Osteocyte (in vitro differentiated cells): Measurements from ENCODE around the gene DARS1. TPM values are rescaled to one million over a fixed set of nuclear protein-coding genes. Genes with fewer than 3 reads are reported as not detected.

Source experiments
- DNase-seq: peaks from one replicate; pipeline ENCODE4 v3.0.0; 2021; ENCODE audit warnings: mixed read lengths; ENCODE audit not compliant: unreplicated experiment; ENCODE audit errors: extremely low spot score
- H3K27ac Mint-ChIP-seq: one replicate; pipeline ENCODE4 v1.8.0; 2021; ENCODE audit warnings: mild to moderate bottlenecking, mixed read lengths; ENCODE audit not compliant: unreplicated experiment
- H3K27me3 Mint-ChIP-seq: one replicate; pipeline ENCODE4 v1.8.0; 2021; ENCODE audit warnings: mixed read lengths; ENCODE audit not compliant: unreplicated experiment
- H3K36me3 Mint-ChIP-seq: one replicate; pipeline ENCODE4 v1.8.0; 2021; ENCODE audit warnings: mixed read lengths; ENCODE audit not compliant: unreplicated experiment
- H3K4me1 Mint-ChIP-seq: one replicate; pipeline ENCODE4 v1.8.0; 2021; ENCODE audit warnings: mixed read lengths; ENCODE audit not compliant: unreplicated experiment
- H3K4me3 Mint-ChIP-seq: one replicate; pipeline ENCODE4 v1.8.0; 2021; ENCODE audit warnings: mild to moderate bottlenecking, moderate library complexity, mixed read lengths; ENCODE audit not compliant: unreplicated experiment
- H3K9me3 Mint-ChIP-seq: one replicate; pipeline ENCODE4 v1.8.0; 2021; ENCODE audit warnings: mixed read lengths; ENCODE audit not compliant: unreplicated experiment
- total RNA-seq: library from RNA; stranded (reverse); gene quantifications from 2 replicates; pipeline ENCODE4 v1.2.1, GENCODE V29; 2021
- TF ChIP-seq, protein P1 (sequence below): fragments of 200-600 bp; sonication (generic); IDR thresholded peaks from 2 replicates; pipeline ENCODE4 v1.5.0; 2021; ENCODE audit warnings: antibody characterized with exemption, mild to moderate bottlenecking, moderate library complexity

Gene DARS1
- total RNA-seq, 1 donor from 2014 or later: 48.3 TPM

DNA sequence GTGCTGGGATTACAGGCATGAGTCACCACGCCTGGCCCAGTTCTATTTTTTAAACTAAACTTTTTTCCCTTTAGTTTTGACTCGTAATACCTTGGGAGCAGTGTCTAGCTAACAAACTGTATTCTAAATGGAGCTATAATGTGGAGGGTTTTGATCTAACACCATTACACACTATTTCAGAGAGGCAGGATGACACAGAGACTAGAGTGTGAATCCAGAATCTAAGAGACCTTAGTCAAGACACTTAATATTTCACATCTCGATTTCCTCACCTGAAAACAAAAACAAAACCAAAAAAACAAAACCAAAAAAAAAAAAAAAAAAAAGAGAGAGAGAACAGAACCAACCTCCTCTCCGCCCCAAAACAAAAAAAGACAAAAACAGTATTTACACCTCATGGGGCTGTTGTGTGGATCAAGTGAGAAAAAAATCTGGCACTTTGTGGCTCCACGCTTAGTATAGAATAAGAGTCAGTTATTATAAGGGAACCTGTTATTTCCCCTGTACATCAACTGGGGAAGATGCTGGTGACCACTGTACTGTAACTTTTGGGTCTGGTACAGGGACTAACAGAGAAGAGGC, 31.3 kb downstream of the DARS1 start:
- no peak for DNase-seq
- TF ChIP-seq, protein P1, sequence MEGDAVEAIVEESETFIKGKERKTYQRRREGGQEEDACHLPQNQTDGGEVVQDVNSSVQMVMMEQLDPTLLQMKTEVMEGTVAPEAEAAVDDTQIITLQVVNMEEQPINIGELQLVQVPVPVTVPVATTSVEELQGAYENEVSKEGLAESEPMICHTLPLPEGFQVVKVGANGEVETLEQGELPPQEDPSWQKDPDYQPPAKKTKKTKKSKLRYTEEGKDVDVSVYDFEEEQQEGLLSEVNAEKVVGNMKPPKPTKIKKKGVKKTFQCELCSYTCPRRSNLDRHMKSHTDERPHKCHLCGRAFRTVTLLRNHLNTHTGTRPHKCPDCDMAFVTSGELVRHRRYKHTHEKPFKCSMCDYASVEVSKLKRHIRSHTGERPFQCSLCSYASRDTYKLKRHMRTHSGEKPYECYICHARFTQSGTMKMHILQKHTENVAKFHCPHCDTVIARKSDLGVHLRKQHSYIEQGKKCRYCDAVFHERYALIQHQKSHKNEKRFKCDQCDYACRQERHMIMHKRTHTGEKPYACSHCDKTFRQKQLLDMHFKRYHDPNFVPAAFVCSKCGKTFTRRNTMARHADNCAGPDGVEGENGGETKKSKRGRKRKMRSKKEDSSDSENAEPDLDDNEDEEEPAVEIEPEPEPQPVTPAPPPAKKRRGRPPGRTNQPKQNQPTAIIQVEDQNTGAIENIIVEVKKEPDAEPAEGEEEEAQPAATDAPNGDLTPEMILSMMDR: no peak
- Mint-ChIP-seq H3K27ac (no peak overlapping the region), H3K27me3 (no peaks in the 10 kb centered on the region), H3K9me3 (peaks cover 4% of the 10 kb centered on the region), H3K4me3 (no peak overlapping the region), H3K4me1 (peaks cover 10% of the 10 kb centered on the region), H3K36me3 (peaks cover 22% of the 10 kb centered on the region)

DNA sequence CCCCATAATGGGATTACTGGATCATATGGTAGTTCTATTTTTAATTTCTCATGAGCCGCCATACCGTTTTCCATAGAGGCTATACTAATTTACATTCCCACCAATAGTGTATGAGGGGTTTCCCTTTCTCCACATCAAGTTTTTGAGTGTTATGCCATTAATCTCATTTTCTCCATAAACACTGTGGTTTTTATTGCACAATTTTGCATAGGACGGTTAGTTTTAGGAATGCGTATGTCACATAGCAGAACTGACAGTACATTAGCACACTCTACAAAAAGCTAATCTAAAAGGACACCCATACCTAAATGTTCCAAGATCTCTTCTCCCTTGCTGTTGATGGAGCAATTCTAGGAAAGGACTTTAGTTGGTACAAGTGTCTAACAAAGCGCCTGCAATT, 32.5 kb downstream of the DARS1 start:
- no peak for DNase-seq
- Mint-ChIP-seq H3K9me3 (peaks cover 4% of the 10 kb centered on the region), H3K36me3 (peaks cover 19% of the 10 kb centered on the region), H3K27ac (no peak overlapping the region), H3K4me1 (peaks cover 15% of the 10 kb centered on the region), H3K27me3 (no peaks in the 10 kb centered on the region), H3K4me3 (no peak overlapping the region)
- TF ChIP-seq, protein P1: no peak

DNA sequence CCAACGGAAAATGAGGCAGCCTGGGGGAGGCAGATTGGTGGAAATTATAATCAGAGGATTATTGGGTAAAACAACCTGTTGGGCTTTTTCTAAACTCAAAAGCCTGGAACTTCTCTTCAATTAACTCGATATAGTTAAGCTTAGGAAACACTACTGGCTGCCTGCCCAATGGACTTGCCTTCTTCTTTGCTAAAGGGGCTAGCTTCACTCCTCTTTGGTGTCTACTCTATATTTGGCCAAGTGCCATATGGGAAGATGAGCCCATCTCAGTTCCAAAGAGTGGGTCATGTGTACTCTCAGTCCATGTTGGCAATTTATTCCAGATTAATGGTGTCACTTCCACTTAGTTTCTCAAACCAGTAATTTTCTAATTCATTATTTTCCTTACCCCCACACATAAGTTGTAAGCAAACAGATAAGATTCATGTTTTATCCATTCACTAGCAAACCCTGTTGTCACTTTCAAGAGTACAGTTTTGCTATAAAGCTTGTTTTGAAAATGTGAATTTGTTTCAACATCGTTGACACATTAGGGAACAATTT, 34.3 kb downstream of the DARS1 start:
- Mint-ChIP-seq H3K4me1 (peaks cover 15% of the 10 kb centered on the region), H3K9me3 (peaks cover 4% of the 10 kb centered on the region), H3K27ac (no peak overlapping the region), H3K4me3 (no peak overlapping the region), H3K36me3 (peaks cover 20% of the 10 kb centered on the region), H3K27me3 (no peaks in the 10 kb centered on the region)
- TF ChIP-seq, protein P1: no peak
- DNase-seq: no peak

DNA sequence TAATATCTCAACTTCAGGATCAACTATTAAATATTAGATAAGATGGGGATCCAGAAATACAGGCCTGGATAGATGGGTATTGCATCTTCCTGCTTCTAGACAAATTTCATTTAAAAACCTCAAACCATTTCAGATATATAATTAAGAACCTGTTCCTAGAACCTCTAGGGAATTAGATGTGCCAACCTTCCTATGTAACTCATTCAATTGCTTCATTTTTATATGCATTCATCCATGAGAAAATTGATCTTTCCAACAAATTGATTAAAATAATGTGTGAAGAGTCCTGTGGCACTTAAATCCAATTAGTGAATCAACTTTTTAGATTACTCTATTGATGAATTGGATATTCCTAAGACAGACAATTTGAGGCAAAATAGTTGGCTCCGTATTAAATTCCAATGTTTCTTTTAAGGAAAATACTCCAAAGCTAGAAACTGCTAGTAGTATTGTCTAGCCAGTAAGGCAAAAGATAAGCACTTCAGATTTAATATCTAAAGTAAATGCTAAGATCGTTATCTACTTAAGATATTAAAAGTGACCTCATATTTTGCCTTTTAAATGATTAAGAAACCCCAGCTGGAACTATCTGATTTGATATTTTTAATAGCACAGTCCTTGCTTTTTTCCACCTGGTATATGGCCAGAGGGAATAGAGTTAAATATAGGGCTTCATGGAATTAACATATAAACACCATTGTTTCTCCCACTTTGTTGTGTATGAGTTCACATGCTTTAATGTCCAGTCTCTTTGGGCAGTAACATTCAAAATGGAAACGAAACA, 35.8 kb downstream of the DARS1 start:
- Mint-ChIP-seq H3K9me3 (peaks cover 4% of the 10 kb centered on the region), H3K27me3 (no peaks in the 10 kb centered on the region), H3K36me3 (peaks cover 16% of the 10 kb centered on the region), H3K4me1 (peaks cover 15% of the 10 kb centered on the region), H3K27ac (no peak overlapping the region), H3K4me3 (no peak overlapping the region)
- DNase-seq: no peak
- TF ChIP-seq, protein P1: no peak

DNA sequence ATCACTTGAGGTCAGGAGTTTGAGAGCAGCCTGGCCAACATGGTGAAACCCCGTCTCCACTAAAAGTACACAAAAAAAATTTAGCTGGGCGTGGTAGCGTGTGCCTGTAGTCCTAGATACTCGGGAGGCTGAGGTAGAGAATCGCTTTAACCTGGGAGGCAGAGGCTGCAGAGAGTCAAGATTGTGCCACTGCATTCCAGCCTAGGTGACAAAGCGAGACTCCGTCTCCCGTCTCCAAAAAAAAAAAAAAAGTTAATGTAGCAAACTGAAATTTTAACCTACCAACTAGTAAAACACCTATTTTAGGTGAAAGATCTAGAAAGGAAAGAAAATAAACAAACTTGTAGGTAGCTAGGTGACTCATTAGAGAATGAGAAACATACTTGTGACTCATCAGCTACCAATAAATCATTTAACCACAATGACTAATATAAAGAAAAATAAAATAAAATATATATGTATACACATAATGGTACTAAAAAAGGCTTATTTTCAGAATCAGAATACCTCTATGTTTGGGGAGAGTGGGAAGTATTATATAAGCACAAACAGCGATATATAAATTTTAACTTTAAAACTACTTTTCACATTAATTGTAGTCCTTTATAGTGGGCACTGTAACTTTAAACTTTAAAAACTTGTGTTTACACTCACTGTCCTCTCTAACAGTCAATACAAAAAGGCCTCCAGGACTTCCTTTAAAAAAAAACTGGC, 36.6 kb downstream of the DARS1 start:
- Mint-ChIP-seq H3K9me3 (peaks cover 4% of the 10 kb centered on the region), H3K4me1 (peaks cover 15% of the 10 kb centered on the region), H3K36me3 (peaks cover 16% of the 10 kb centered on the region), H3K27ac (peak overlapping the region; percentile 52), H3K4me3 (no peak overlapping the region), H3K27me3 (no peaks in the 10 kb centered on the region)
- no peak for DNase-seq
- TF ChIP-seq, protein P1: no peak
